Lower leg skin (tissue), 4 donors: ENCODE measurements around the gene CIAO3. TPM values are rescaled to one million over a fixed set of nuclear protein-coding genes. Genes with fewer than 3 reads are reported as not detected.

ENCODE experiments used
- DNase-seq, 2 donors: peaks; one replicate each; pipeline ENCODE4 v3.0.0-alpha.2; 2019; ENCODE audit warnings: low spot score in 2 of 2
- H3K4me3 ChIP-seq: fragments of 200-600 bp; sonication (generic); 2 replicates; pipeline ENCODE4 v1.5.1; 2017; ENCODE audit warnings: mild to moderate bottlenecking, low read depth; ENCODE audit not compliant: poor library complexity, severe bottlenecking
- CTCF ChIP-seq, 3 donors: fragments of 450-650 bp; IDR thresholded peaks; one replicate each; pipeline ENCODE4 v1.5.1; 2016; ENCODE audit warnings: antibody characterized with exemption in 3 of 3, mild to moderate bottlenecking in 3 of 3, moderate library complexity in 2 of 3
- POLR2A ChIP-seq, 2 donors: fragments of 450-650 bp; IDR thresholded peaks; one replicate each; pipeline ENCODE4 v1.6.1; 2016 to 2017; ENCODE audit warnings: antibody characterized with exemption in 2 of 2, mild to moderate bottlenecking in 1 of 2, moderate library complexity in 1 of 2
- WGBS, 2 donors: methylation state at CpG; one replicate each; pipeline ENCODE4 v1.1.5; 2018; 5-methylcytosine and 5-hydroxymethylcytosine counted together
- intact Hi-C: fragments of 100-400 bp; cut with DNase I; formaldehyde crosslinking; loops from one replicate; pipeline ENCODE4 v1.15.0; 2023; ENCODE audit warnings: low total_unique reads
- total RNA-seq, 4 donors: library from RNA; depleted of rRNA; stranded (reverse); fragments of >200 nt; gene quantifications; one replicate each; pipeline ENCODE4 v1.1.0, GENCODE V29; 2016

CIAO3 gene
- total RNA-seq, 4 donors from 2014 or later: 34.7 to 75.8 (median 42.2) TPM

GRCh38 chr16:689175-689897 is 51.5 kb downstream of the CIAO3 start:
- peak overlapping the region; percentile 86 for H3K4me3 ChIP-seq
- intact Hi-C loops: no loop called here
- 77 to 83% methylated on average over 24 of the region's 26 CpGs for WGBS, 2 donors
- no peak for TF ChIP-seq CTCF (IDR thresholded peaks at IDR 0.05)
- no peak for TF ChIP-seq POLR2A (IDR thresholded peaks at IDR 0.05)
- no peak for DNase-seq

- TF ChIP-seq POLR2A (IDR thresholded peaks at IDR 0.05) (no peak), CTCF (IDR thresholded peaks at IDR 0.05) (no peak)
- 88 to 93% methylated on average over 19 of the region's 19 CpGs for WGBS, 2 donors
- no peak for DNase-seq
- intact Hi-C loops: no loop called here
- no peak overlapping the region for H3K4me3 ChIP-seq
Measured at GRCh38 chr16:687499-687898, 53.3 kb downstream of the CIAO3 start.

GRCh38 chr16:686459-687260 is 54.1 kb downstream of the CIAO3 start:
- no peak for TF ChIP-seq CTCF (IDR thresholded peaks at IDR 0.05)
- TF ChIP-seq POLR2A (IDR thresholded peaks at IDR 0.05): no peak
- 86 to 89% methylated on average over 39 to 48 of the region's 51 CpGs for WGBS, 2 donors
- no peak for DNase-seq
- intact Hi-C loops: no loop called here
- no peak overlapping the region for H3K4me3 ChIP-seq

- WGBS, 2 donors: 48 to 70% methylated on average over 7 to 10 of the region's 10 CpGs
- no peak for DNase-seq
- no peak overlapping the region for H3K4me3 ChIP-seq
- intact Hi-C loops: no loop called here
- TF ChIP-seq POLR2A (IDR thresholded peaks at IDR 0.05): no peak
- TF ChIP-seq CTCF (IDR thresholded peaks at IDR 0.05): no peak
Measured at GRCh38 chr16:685967-686366, 54.8 kb downstream of the CIAO3 start.

- WGBS, 2 donors: 78 to 84% methylated on average over 55 to 58 of the region's 61 CpGs
- intact Hi-C loops: no loop called here
- TF ChIP-seq CTCF (IDR thresholded peaks at IDR 0.05): no peak
- TF ChIP-seq POLR2A (IDR thresholded peaks at IDR 0.05): no peak
- no peak for DNase-seq
- H3K4me3 ChIP-seq: no peak overlapping the region
Measured at GRCh38 chr16:684961-685696, 55.7 kb downstream of the CIAO3 start.
